Astrocyte (in vitro differentiated cells and primary cell): Measurements from ENCODE around the gene THYN1. TPM values are rescaled to one million over a fixed set of nuclear protein-coding genes. Genes with fewer than 3 reads are reported as not detected.

Experiments used
- DNase-seq: peaks from one replicate; pipeline ENCODE4 v3.0.0-alpha.2; 2010; ENCODE audit warnings: low read depth
- FAIRE-seq: peaks from 2 replicates; lab custom pipeline; 2011; peaks lifted over from hg19 to GRCh38; lab: Jason Lieb, UNC
- H2AFZ ChIP-seq: 2 replicates; pipeline ENCODE4 v1.6.0; 2012; ENCODE audit warnings: low read depth, low read length, inconsistent platforms
- H3K27ac ChIP-seq: 2 replicates; pipeline ENCODE4 v1.5.1; 2011; ENCODE audit warnings: low read depth, low read length, inconsistent platforms
- H3K27me3 ChIP-seq: 2 replicates; pipeline ENCODE4 v1.6.0; 2011; ENCODE audit warnings: low read length, inconsistent platforms; ENCODE audit not compliant: insufficient read depth
- H3K36me3 ChIP-seq: 2 replicates; pipeline ENCODE4 v1.5.1; 2011; ENCODE audit warnings: low read length, inconsistent platforms; ENCODE audit not compliant: insufficient read depth
- H3K4me1 ChIP-seq: 2 replicates; pipeline ENCODE4 v1.5.1; 2011; ENCODE audit warnings: low read length, inconsistent platforms; ENCODE audit not compliant: insufficient read depth
- H3K4me2 ChIP-seq: 2 replicates; pipeline ENCODE4 v1.6.0; 2012; ENCODE audit warnings: low read length, inconsistent platforms
- H3K4me3 ChIP-seq: 2 replicates; pipeline ENCODE4 v1.5.1; 2011; ENCODE audit warnings: low read depth, mild to moderate bottlenecking, low read length, inconsistent platforms; ENCODE audit not compliant: insufficient read depth
- H3K79me2 ChIP-seq: 2 replicates; pipeline ENCODE4 v1.6.0; 2012; ENCODE audit warnings: mild to moderate bottlenecking, low read length, inconsistent platforms; ENCODE audit not compliant: insufficient read depth
- H3K9ac ChIP-seq: 2 replicates; pipeline ENCODE4 v1.6.0; 2012; ENCODE audit warnings: mild to moderate bottlenecking, low read length, inconsistent platforms
- H3K9me3 ChIP-seq: 2 replicates; pipeline ENCODE4 v1.5.1; 2012; ENCODE audit warnings: low read depth, mild to moderate bottlenecking, low read length, inconsistent platforms; ENCODE audit not compliant: insufficient read depth
- H4K20me1 ChIP-seq: 2 replicates; pipeline ENCODE4 v1.6.0; 2012; ENCODE audit warnings: low read length, inconsistent platforms; ENCODE audit not compliant: insufficient read depth
- H3K27ac Mint-ChIP-seq: one replicate; pipeline ENCODE4 v1.8.0; 2021; ENCODE audit warnings: mild to moderate bottlenecking, mixed read lengths; ENCODE audit not compliant: unreplicated experiment
- H3K27me3 Mint-ChIP-seq: one replicate; pipeline ENCODE4 v1.8.0; 2021; ENCODE audit warnings: low read depth, mixed read lengths; ENCODE audit not compliant: unreplicated experiment
- H3K36me3 Mint-ChIP-seq: one replicate; pipeline ENCODE4 v1.8.0; 2021; ENCODE audit warnings: low read depth, mixed read lengths; ENCODE audit not compliant: unreplicated experiment
- H3K4me1 Mint-ChIP-seq: one replicate; pipeline ENCODE4 v1.8.0; 2021; ENCODE audit warnings: low read depth, mixed read lengths; ENCODE audit not compliant: unreplicated experiment
- H3K4me3 Mint-ChIP-seq: one replicate; pipeline ENCODE4 v1.8.0; 2021; ENCODE audit warnings: mild to moderate bottlenecking, moderate library complexity, mixed read lengths; ENCODE audit not compliant: unreplicated experiment
- H3K9me3 Mint-ChIP-seq: one replicate; pipeline ENCODE4 v1.8.0; 2021; ENCODE audit warnings: mild to moderate bottlenecking, mixed read lengths; ENCODE audit not compliant: unreplicated experiment
- CTCF ChIP-seq: IDR thresholded peaks from 2 replicates; pipeline ENCODE4 v1.5.1; 2011; ENCODE audit warnings: low read depth, mild to moderate bottlenecking, inconsistent platforms, low read length, moderate library complexity; ENCODE audit not compliant: insufficient read depth
- EZH2 ChIP-seq: IDR thresholded peaks from 2 replicates; pipeline ENCODE4 v1.6.1; 2012; ENCODE audit warnings: mild to moderate bottlenecking, low read length, inconsistent platforms; ENCODE audit not compliant: insufficient read depth
- total RNA-seq: library from RNA; stranded (reverse); gene quantifications from 2 replicates; pipeline ENCODE4 v1.2.1, GENCODE V29; 2021

Gene THYN1
- total RNA-seq, 1 donor from 2014 or later: 30.5 TPM

DNA sequence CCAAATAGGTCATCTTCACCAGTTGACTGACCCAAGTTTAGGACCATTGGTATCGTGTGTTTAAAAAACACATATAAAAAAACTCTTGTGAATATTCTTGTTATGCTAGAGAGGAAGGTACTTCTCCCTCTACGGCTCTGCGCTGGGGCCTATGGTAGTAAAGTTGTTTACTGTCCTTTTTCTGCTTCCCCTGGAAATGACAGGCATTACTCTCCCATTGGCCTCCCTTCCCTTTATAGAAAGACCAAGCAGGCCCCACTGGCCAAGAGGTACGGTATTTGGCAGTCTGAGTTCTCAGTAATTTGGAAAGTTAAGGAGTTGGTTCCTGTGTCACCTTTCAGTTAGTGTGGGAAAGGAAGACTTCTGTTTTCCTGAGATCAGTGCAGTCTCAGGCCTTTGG lies 6.5 kb downstream of the THYN1 start:
- FAIRE-seq (no peak), DNase-seq (no peak)
- H3K27ac Mint-ChIP-seq: no peak overlapping the region
- no peaks in the 10 kb centered on the region for H3K27me3 Mint-ChIP-seq
- H3K4me1 ChIP-seq: no peaks in the 10 kb centered on the region
- no peak for TF ChIP-seq CTCF
- TF ChIP-seq EZH2: no peak
- H3K4me3 ChIP-seq: no peak overlapping the region
- no peak overlapping the region for H3K4me3 Mint-ChIP-seq
- H3K27ac ChIP-seq: no peak overlapping the region
- peaks cover 3% of the 10 kb centered on the region for H4K20me1 ChIP-seq
- no peaks in the 10 kb centered on the region for H3K79me2 ChIP-seq
- H3K9me3 Mint-ChIP-seq: no peaks in the 10 kb centered on the region
- H3K36me3 ChIP-seq: peaks cover 25% of the 10 kb centered on the region
- no peaks in the 10 kb centered on the region for H3K4me1 Mint-ChIP-seq
- no peaks in the 10 kb centered on the region for H3K27me3 ChIP-seq
- H3K9ac ChIP-seq: no peak overlapping the region
- no peak overlapping the region for H3K4me2 ChIP-seq
- no peaks in the 10 kb centered on the region for H3K9me3 ChIP-seq
- no peak overlapping the region for H2AFZ ChIP-seq
- peaks cover 9% of the 10 kb centered on the region for H3K36me3 Mint-ChIP-seq

DNA sequence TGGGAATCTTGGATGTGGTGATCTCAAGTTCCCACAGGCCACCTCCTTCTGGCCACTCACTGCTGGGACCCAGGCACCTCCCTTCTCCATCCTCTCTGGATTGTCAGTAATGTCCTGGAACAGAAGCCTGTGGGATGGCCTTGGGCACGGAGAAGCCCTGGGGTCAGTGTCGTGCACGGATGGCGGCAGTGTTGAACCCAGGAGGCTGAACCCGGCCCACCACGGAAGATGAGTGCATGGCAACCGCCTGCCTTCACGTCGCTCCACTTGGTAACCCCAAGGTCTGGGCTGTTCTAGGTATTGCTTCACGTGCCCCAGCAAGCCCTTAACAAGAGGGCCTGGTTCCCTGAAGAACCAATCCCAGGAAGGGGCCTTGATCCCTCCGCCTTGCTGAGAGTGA lies 7.1 kb downstream of the THYN1 start:
- H3K27ac Mint-ChIP-seq: no peak overlapping the region
- Histone ChIP-seq H3K9ac (no peak overlapping the region), H3K27ac (no peak overlapping the region), H3K4me3 (no peak overlapping the region), H3K36me3 (peaks cover 26% of the 10 kb centered on the region), H2AFZ (no peak overlapping the region), H3K27me3 (no peaks in the 10 kb centered on the region), H3K4me2 (no peak overlapping the region), H3K9me3 (no peaks in the 10 kb centered on the region), H3K4me1 (no peaks in the 10 kb centered on the region), H4K20me1 (peaks cover 3% of the 10 kb centered on the region), H3K79me2 (no peaks in the 10 kb centered on the region)
- no peak for DNase-seq
- H3K4me3 Mint-ChIP-seq: no peak overlapping the region
- no peaks in the 10 kb centered on the region for H3K4me1 Mint-ChIP-seq
- TF ChIP-seq CTCF (no peak), EZH2 (no peak)
- peaks cover 9% of the 10 kb centered on the region for H3K36me3 Mint-ChIP-seq
- FAIRE-seq: no peak
- no peaks in the 10 kb centered on the region for H3K9me3 Mint-ChIP-seq
- H3K27me3 Mint-ChIP-seq: no peaks in the 10 kb centered on the region

- H3K36me3 ChIP-seq: peaks cover 26% of the 10 kb centered on the region
- H3K36me3 Mint-ChIP-seq: peaks cover 9% of the 10 kb centered on the region
- FAIRE-seq: no peak
Measured at GRCh38 chr11:134245434-134245833, 7.7 kb downstream of the THYN1 start.

More at GRCh38 chr11:134245434-134245833, 7.7 kb downstream of the THYN1 start:
- Histone ChIP-seq H3K9ac (no peak overlapping the region), H3K4me2 (no peak overlapping the region), H3K27me3 (no peaks in the 10 kb centered on the region), H3K9me3 (no peaks in the 10 kb centered on the region), H4K20me1 (peaks cover 3% of the 10 kb centered on the region), H3K4me1 (no peaks in the 10 kb centered on the region), H2AFZ (no peak overlapping the region), H3K4me3 (no peak overlapping the region), H3K79me2 (no peaks in the 10 kb centered on the region), H3K27ac (no peak overlapping the region)
- no peaks in the 10 kb centered on the region for H3K4me1 Mint-ChIP-seq
- TF ChIP-seq EZH2 (no peak), CTCF (no peak)
- no peak overlapping the region for H3K4me3 Mint-ChIP-seq
- no peak overlapping the region for H3K27ac Mint-ChIP-seq
- DNase-seq: no peak
- H3K9me3 Mint-ChIP-seq: no peaks in the 10 kb centered on the region
- no peaks in the 10 kb centered on the region for H3K27me3 Mint-ChIP-seq
